Upper lobe of left lung (tissue), 6 donors: Measurements from ENCODE around the gene POLK. TPM values are rescaled to one million over a fixed set of nuclear protein-coding genes. Genes with fewer than 3 reads are reported as not detected.
"Not testable (repeated sequence)": the region's sequence is repeated elsewhere in the genome, so short reads cannot be mapped to it uniquely, and the experiment has no call there.

Experiments
- ATAC-seq, 2 donors: fragments of 200-7000 bp; cut with Tn5 transposase; one replicate each; pipeline ENCODE4 v1.9.1; 2022; ENCODE audit warnings: mild to moderate bottlenecking in 2 of 2, moderate library complexity in 2 of 2; ENCODE audit not compliant: low FRiP score in 2 of 2
- DNase-seq, 2 donors: peaks; one replicate each; pipeline ENCODE4 v3.0.0-alpha.2; 2019 to 2020
- H3K27ac ChIP-seq, 4 donors: fragments of 200-600 bp; sonication (generic); one replicate each; pipeline ENCODE4 v1.5.1; 2016 to 2019
- H3K27me3 ChIP-seq, 4 donors: fragments of 200-600 bp; sonication (generic); one replicate each; pipeline ENCODE4 v1.5.1; 2017 to 2019
- H3K36me3 ChIP-seq, 4 donors: fragments of 200-600 bp; sonication (generic); one replicate each; pipeline ENCODE4 v1.5.1; 2016 to 2019
- H3K4me1 ChIP-seq, 4 donors: fragments of 200-600 bp; sonication (generic); one replicate each; pipeline ENCODE4 v1.5.1; 2018 to 2019
- H3K4me3 ChIP-seq, 4 donors: fragments of 200-600 bp; sonication (generic); one replicate each; pipeline ENCODE4 v1.5.1; 2017 to 2019; ENCODE audit warnings: mild to moderate bottlenecking in 2 of 4, moderate library complexity in 1 of 4
- H3K9me3 ChIP-seq, 4 donors: fragments of 200-600 bp; sonication (generic); one replicate each; pipeline ENCODE4 v1.5.1; 2018 to 2019
- EP300 ChIP-seq, 4 donors: sonication (generic); formaldehyde crosslinking; IDR thresholded peaks; one replicate each; pipeline ENCODE4 v1.5.1; 2017; ENCODE audit warnings: antibody characterized with exemption in 4 of 4, control low read depth in 2 of 4
- POLR2A ChIP-seq, 4 donors: fragments of 450-650 bp; IDR thresholded peaks; one replicate each; pipeline ENCODE4 v1.5.1; 2016 to 2017; ENCODE audit warnings: antibody characterized with exemption in 4 of 4, mild to moderate bottlenecking in 2 of 4
- POLR2AphosphoS5 ChIP-seq, 2 donors: sonication (generic); formaldehyde crosslinking; IDR thresholded peaks; one replicate each; pipeline ENCODE4 v1.5.1; 2017; ENCODE audit warnings: antibody characterized with exemption in 2 of 2
- WGBS, 2 donors: methylation state at CpG; one replicate each; pipeline ENCODE4 v1.1.5; 2017 to 2018; 5-methylcytosine and 5-hydroxymethylcytosine counted together
- total RNA-seq, 6 donors: library from RNA; depleted of rRNA in 4 of 6; stranded (reverse); fragments of >200 nt in 4 of 6; gene quantifications; one replicate each; pipeline versions ENCODE4 v1.1.0 to v1.2.1, GENCODE V29; 2016 to 2021
- TF ChIP-seq, protein P1 (sequence below), 6 experiments: fragments of 450-650 bp in 4 of 6; fragments of 200-600 bp in 2 of 6; sonication (generic) in 2 of 6; IDR thresholded peaks; one replicate each; pipeline ENCODE4 v1.5.1; 2016 to 2019; ENCODE audit warnings: antibody characterized with exemption in 6 of 6
- donor health status: DM: no; HTN: no; CAD: no; lungs with moderate emphysema.
- donor health status: DM: no; HTN: yes; CAD: no; lungs with severe emphysema.

Gene POLK
- total RNA-seq, 6 donors from 2014 or later = 19.2 to 55.3 (median 29.6) TPM

DNA sequence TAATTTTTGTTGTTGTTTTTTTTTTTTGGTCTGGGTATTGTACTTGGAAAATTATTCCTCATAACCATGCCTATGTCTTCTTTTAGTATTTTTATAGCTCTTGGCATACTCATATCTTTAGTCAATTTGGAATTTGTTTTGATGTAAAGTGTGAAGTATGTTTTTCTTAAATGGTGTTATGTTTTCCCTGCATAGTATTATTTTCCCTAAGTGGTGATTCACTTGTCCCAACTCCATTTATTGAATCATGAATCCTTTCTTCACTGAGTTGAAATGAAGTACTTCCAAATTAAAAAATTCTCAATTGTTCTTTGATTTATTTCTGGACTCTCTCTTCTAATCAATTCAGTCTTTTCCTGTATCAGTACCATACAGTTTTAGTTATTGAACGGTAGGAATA, 46.5 kb downstream of the POLK start:
- H3K36me3 ChIP-seq = peaks cover under 1 to 29% (median 5%) of the 10 kb centered on the region in 4 donors
- DNase-seq = no peak
- H3K4me3 ChIP-seq = no peak overlapping the region
- no peak overlapping the region for H3K27ac ChIP-seq
- ATAC-seq = no peak
- H3K9me3 ChIP-seq = peaks cover 0 to 5% (median 3%) of the 10 kb centered on the region in 4 donors
- H3K4me1 ChIP-seq = peaks cover 0 to 11% (median 5%) of the 10 kb centered on the region in 4 donors
- H3K27me3 ChIP-seq = no peaks in the 10 kb centered on the region
- WGBS, 2 donors = 94 to 98% methylated on average over 1 of the region's 1 CpG
- TF ChIP-seq EP300 (IDR thresholded peaks at IDR 0.05) (no peak), POLR2AphosphoS5 (IDR thresholded peaks at IDR 0.05) (no peak), POLR2A (IDR thresholded peaks at IDR 0.05) (no peak)
- TF ChIP-seq, protein P1, sequence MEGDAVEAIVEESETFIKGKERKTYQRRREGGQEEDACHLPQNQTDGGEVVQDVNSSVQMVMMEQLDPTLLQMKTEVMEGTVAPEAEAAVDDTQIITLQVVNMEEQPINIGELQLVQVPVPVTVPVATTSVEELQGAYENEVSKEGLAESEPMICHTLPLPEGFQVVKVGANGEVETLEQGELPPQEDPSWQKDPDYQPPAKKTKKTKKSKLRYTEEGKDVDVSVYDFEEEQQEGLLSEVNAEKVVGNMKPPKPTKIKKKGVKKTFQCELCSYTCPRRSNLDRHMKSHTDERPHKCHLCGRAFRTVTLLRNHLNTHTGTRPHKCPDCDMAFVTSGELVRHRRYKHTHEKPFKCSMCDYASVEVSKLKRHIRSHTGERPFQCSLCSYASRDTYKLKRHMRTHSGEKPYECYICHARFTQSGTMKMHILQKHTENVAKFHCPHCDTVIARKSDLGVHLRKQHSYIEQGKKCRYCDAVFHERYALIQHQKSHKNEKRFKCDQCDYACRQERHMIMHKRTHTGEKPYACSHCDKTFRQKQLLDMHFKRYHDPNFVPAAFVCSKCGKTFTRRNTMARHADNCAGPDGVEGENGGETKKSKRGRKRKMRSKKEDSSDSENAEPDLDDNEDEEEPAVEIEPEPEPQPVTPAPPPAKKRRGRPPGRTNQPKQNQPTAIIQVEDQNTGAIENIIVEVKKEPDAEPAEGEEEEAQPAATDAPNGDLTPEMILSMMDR (IDR thresholded peaks at IDR 0.05) = no peak

DNA sequence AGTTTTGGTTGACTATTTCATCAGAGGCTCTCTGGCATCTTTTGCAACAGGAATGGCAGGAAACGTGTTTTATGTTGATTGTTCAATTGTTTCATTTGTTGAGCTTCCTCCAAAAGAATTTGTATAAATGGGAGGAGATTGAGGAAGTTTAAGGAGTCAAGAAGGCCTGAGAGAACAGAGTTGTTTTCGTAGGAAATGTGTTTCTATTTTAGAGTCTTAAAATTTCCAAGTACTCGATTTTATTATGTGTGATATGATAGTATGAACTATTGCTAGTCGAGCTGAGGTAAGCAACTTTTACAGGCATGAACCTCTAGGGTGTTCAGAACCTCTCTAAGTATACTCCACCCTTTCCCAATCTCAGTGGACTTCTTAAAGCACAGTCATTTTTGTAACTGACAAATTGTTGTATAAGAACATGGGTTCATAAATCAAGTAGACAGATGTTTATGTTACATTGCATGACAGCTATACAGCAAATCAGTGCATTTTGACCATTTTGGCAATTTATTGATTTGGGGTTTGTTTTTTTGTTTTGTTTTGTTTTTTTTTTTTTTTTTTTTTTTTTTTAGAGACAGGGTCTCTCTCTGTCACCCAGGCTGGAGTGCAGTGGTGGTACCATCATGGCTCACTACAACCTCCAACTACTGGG, 47.4 kb downstream of the POLK start:
- ATAC-seq = peak in 1 of 2 donors; percentile 56
- DNase-seq = no peak
- Histone ChIP-seq H3K4me3 (no peak overlapping the region), H3K27ac (peak overlapping the region; percentile 38 to 74 (median 42)), H3K36me3 (peaks cover 0 to 20% (median 5%) of the 10 kb centered on the region in 4 donors), H3K9me3 (peaks cover 0 to 10% (median 5%) of the 10 kb centered on the region in 4 donors), H3K4me1 (peaks cover 0 to 11% (median 5%) of the 10 kb centered on the region in 4 donors), H3K27me3 (no peaks in the 10 kb centered on the region)
- TF ChIP-seq, protein P1 (IDR thresholded peaks at IDR 0.05) = no peak
- TF ChIP-seq POLR2A (IDR thresholded peaks at IDR 0.05) = no peak
- TF ChIP-seq POLR2AphosphoS5 (IDR thresholded peaks at IDR 0.05) = no peak
- TF ChIP-seq EP300 (IDR thresholded peaks at IDR 0.05) = no peak
- WGBS, 2 donors = 23 to 34% methylated on average over 4 of the region's 4 CpGs

DNA sequence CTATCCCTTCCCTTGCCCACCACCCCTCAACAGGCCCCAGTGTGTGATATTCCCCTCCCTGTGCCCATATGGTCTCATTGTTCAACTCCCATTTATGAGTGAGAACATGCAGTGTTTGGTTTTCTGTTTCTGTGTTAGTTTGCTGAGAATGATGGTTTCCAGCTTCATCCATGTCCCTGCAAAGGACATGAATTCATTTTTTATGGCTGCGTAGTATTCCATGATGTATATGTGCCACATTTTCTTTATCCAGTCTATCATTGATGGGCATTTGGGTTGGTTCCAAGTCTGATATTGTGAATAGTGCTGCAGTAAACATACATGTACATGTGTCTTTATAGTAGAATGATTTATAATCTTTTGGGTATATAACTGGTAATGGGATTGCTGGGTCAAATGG, 49.0 kb downstream of the POLK start:
- H3K27me3 ChIP-seq = not testable (repeated sequence)

DNA sequence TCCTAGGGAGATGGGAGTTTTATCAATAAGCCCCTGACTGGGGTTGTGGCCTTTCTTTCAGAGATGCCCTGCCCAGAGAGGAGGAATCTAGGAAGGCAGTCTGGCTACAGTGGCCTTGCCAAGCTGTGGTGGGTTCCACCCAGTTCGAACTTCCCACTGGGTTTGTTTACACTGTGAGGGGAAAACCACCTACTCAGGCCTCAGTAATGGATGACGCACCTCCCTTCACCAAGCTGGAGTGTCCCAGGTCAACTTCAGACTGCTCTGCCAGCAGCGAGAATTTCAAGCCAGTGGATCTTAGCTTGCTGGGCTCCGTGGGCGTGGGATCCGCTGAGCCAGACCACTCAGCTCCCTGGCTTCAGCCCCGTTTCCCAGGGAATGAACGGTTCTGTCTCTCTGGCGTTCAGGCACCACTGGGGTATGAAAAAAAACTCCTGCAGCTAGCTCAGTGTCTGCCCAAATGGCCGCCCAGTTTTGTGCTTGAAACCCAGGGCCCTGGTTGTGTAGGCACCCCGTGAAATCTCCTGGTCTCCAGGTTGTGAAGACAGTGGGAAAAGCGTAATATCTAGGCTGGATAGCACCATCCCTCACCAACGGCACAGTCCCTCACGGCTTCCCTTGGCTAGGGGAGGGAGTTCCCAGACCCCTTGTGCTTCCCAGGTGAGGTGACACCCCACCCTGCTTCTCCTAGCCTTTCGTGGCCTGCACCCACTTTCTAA, 54.5 kb downstream of the POLK start:
- not testable (repeated sequence) for H3K36me3 ChIP-seq, H3K9me3 ChIP-seq, H3K4me3 ChIP-seq, H3K27me3 ChIP-seq
- peaks cover 23 to 31% (median 24%) of the 10 kb centered on the region in 4 donors for H3K4me1 ChIP-seq
- WGBS, 2 donors = 77 to 87% methylated on average over 3 to 15 of the region's 15 CpGs
- H3K27ac ChIP-seq = peak overlapping the region in 3 of 4 donors; percentile 31 to 62 (median 62)
- DNase-seq (peak; percentile 25 to 41), ATAC-seq (peak in 1 of 2 donors; percentile 39)

More for the DNA sequence above, 49.0 kb downstream of the POLK start:
- ATAC-seq, DNase-seq, H3K4me3 ChIP-seq, H3K9me3 ChIP-seq, H3K36me3 ChIP-seq, H3K27ac ChIP-seq: not testable (repeated sequence)
- WGBS, 2 donors = 83 to 97% methylated on average over 1 of the region's 1 CpG
- H3K4me1 ChIP-seq = peaks cover 0 to 11% (median 6%) of the 10 kb centered on the region in 4 donors

DNA sequence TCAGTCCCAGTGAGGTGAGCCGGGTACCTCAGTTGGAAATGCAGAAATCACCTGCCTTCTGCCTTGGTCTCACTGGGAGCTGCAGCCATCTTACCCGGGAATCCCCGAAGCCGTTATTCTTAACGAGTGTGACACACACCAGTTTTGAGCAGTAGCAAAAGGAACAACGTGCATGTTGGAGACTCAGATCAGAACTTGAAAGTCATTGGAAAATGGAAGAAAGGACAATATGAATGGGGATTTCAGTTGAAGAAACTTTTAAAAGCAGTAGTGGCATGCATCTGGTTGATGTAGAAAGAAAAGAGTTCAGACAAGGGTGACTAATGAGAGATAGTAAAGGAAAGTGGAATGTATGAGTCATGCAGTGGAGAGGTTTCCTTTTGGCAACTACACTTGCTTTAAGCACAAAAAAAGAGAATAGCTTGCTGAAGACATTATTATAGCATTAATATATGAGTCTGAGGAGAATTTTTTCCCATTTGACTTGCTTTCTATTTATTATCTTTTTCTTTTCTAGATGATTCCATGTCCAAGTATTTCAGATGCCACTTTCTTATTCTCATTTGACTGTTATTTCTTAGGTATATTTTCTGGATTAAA, 55.1 kb downstream of the POLK start:
- H3K4me1 ChIP-seq = peaks cover 23 to 31% (median 25%) of the 10 kb centered on the region in 4 donors
- H3K4me3 ChIP-seq = no peak overlapping the region
- WGBS, 2 donors = 69 to 78% methylated on average over 6 of the region's 6 CpGs
- no peaks in the 10 kb centered on the region for H3K27me3 ChIP-seq
- H3K9me3 ChIP-seq = peaks cover 0 to 10% (median 5%) of the 10 kb centered on the region in 4 donors
- peak overlapping the region; percentile 27 to 62 (median 46) for H3K27ac ChIP-seq
- ATAC-seq (peak; percentile 90 to 95), DNase-seq (no peak)
- peaks cover 0 to 8% (median 0%) of the 10 kb centered on the region in 4 donors for H3K36me3 ChIP-seq
- TF ChIP-seq, protein P1 (IDR thresholded peaks at IDR 0.05) = no peak
- TF ChIP-seq EP300 (IDR thresholded peaks at IDR 0.05) (no peak), POLR2AphosphoS5 (IDR thresholded peaks at IDR 0.05) (no peak), POLR2A (IDR thresholded peaks at IDR 0.05) (no peak)
